Measurements from ENCODE around the gene ZNF92. TPM values are rescaled to one million over a fixed set of nuclear protein-coding genes. Genes with fewer than 3 reads are reported as not detected.
A peak's percentile ranks its signal among the peaks of the same experiment; 100 is the strongest.
"Not testable (repeated sequence)": the region's sequence is repeated elsewhere in the genome, so short reads cannot be mapped to it uniquely, and the experiment has no call there.

The ZNF92 gene
- 10 to 100 TPM; 21.4 to 24.8 (median 24.6) TPM for polyA plus RNA-seq (ENCODE audit: insufficient read length in 4 of 4)

GRCh38 chr7:65373608-65374351 is at the start of gene ZNF92:
TSS of gene ZNF92 (plus strand) at chr7:65373855. CDS start at chr7:65373998, 143 bp downstream.
- peak; percentile 85 to 97 (median 89) for DNase-seq (ENCODE audit: low read depth in 4 of 4, low spot score in 2 of 4)

- no peak for DNase-seq (ENCODE audit: low read depth in 4 of 4, low spot score in 2 of 4)
Measured at GRCh38 chr7:65325793-65326432, 47.7 kb upstream of the ZNF92 start.

- DNase-seq (ENCODE audit: low read depth in 4 of 4, low spot score in 2 of 4) = no peak
Measured at GRCh38 chr7:65338346-65338745, 35.3 kb upstream of the ZNF92 start.

GRCh38 chr7:65339257-65339656 is 34.4 kb upstream of the ZNF92 start:
- no peak for DNase-seq (ENCODE audit: low read depth in 4 of 4, low spot score in 2 of 4)

GRCh38 chr7:65342723-65343629 is 30.7 kb upstream of the ZNF92 start:
- DNase-seq (ENCODE audit: low read depth in 4 of 4, low spot score in 2 of 4) = no peak

- not testable (repeated sequence) for DNase-seq (ENCODE audit: low read depth in 4 of 4, low spot score in 2 of 4)
Measured at GRCh38 chr7:65344541-65344940, 29.1 kb upstream of the ZNF92 start.

GRCh38 chr7:65354263-65354662 is 19.4 kb upstream of the ZNF92 start:
- DNase-seq (ENCODE audit: low read depth in 4 of 4, low spot score in 2 of 4) = no peak

- DNase-seq (ENCODE audit: low read depth in 4 of 4, low spot score in 2 of 4) = no peak
Measured at GRCh38 chr7:65369843-65370242, 3.8 kb upstream of the ZNF92 start.

- DNase-seq (ENCODE audit: low read depth in 4 of 4, low spot score in 2 of 4) = no peak
Measured at GRCh38 chr7:65371468-65371867, 2.2 kb upstream of the ZNF92 start.

- no peak for DNase-seq (ENCODE audit: low read depth in 4 of 4, low spot score in 2 of 4)
Measured at GRCh38 chr7:65379318-65379717, 5.7 kb downstream of the ZNF92 start.

GRCh38 chr7:65381742-65382141 is 8.1 kb downstream of the ZNF92 start:
- DNase-seq (ENCODE audit: low read depth in 4 of 4, low spot score in 2 of 4) = no peak

GRCh38 chr7:65382452-65382851 is 8.8 kb downstream of the ZNF92 start:
- DNase-seq (ENCODE audit: low read depth in 4 of 4, low spot score in 2 of 4) = no peak

- no peak for DNase-seq (ENCODE audit: low read depth in 4 of 4, low spot score in 2 of 4)
Measured at GRCh38 chr7:65387891-65388290, 14.2 kb downstream of the ZNF92 start.

GRCh38 chr7:65390588-65390987 is 16.9 kb downstream of the ZNF92 start:
- DNase-seq (ENCODE audit: low read depth in 4 of 4, low spot score in 2 of 4) = no peak

GRCh38 chr7:65397730-65398142 is 24.1 kb downstream of the ZNF92 start:
- DNase-seq (ENCODE audit: low read depth in 4 of 4, low spot score in 2 of 4) = no peak

- DNase-seq (ENCODE audit: low read depth in 4 of 4, low spot score in 2 of 4) = not testable (repeated sequence)
Measured at GRCh38 chr7:65398671-65399070, 25.0 kb downstream of the ZNF92 start.

- not testable (repeated sequence) for DNase-seq (ENCODE audit: low read depth in 4 of 4, low spot score in 2 of 4)
Measured at GRCh38 chr7:65399101-65399500, 25.4 kb downstream of the ZNF92 start.

GRCh38 chr7:65404020-65404419 is 30.4 kb downstream of the ZNF92 start:
- DNase-seq (ENCODE audit: low read depth in 4 of 4, low spot score in 2 of 4) = no peak

- not testable (repeated sequence) for DNase-seq (ENCODE audit: low read depth in 4 of 4, low spot score in 2 of 4)
Measured at GRCh38 chr7:65406706-65407105, 33.1 kb downstream of the ZNF92 start.

GRCh38 chr7:65409363-65409762 is 35.7 kb downstream of the ZNF92 start:
- DNase-seq (ENCODE audit: low read depth in 4 of 4, low spot score in 2 of 4) = no peak

GRCh38 chr7:65411249-65411648 is 37.6 kb downstream of the ZNF92 start:
- DNase-seq (ENCODE audit: low read depth in 4 of 4, low spot score in 2 of 4) = no peak
